Measurements from ENCODE around the gene MIPEP.

- TF ChIP-seq POLR2AphosphoS5 (IDR thresholded peaks at IDR 0.05) (no peak), CTCF (IDR thresholded peaks at IDR 0.05) (no peak), POLR2A (IDR thresholded peaks at IDR 0.05) (no peak), EP300 (IDR thresholded peaks at IDR 0.05) (no peak)
These were observed 12.2 kb upstream of the MIPEP start for GRCh38 chr13:23901365-23901764.
